HepG2 (cell line): ENCODE data around the gene STK36. TPM values are rescaled to one million over a fixed set of nuclear protein-coding genes. Genes with fewer than 3 reads are reported as not detected.

Source experiments
- AHDC1 ChIP-seq: sonication (generic); formaldehyde crosslinking; IDR thresholded peaks from 2 replicates; pipeline ENCODE4 v1.5.1; 2020; ENCODE audit warnings: mild to moderate bottlenecking, missing genetic modification reagents, borderline replicate concordance
- DNMT1 ChIP-seq: sonication (generic); formaldehyde crosslinking; IDR thresholded peaks from 2 replicates; pipeline ENCODE4 v1.5.1; 2020; ENCODE audit warnings: mild to moderate bottlenecking, missing genetic modification reagents
- MIER3 ChIP-seq: IDR thresholded peaks from 2 replicates; pipeline ENCODE4 v1.6.1; 2016; ENCODE audit warnings: missing compliant biosample characterization, borderline replicate concordance
- MTF2 ChIP-seq: sonication (generic); formaldehyde crosslinking; IDR thresholded peaks from 2 replicates; pipeline ENCODE4 v1.5.0; 2020; ENCODE audit warnings: missing genetic modification reagents, borderline replicate concordance
- PHF21A ChIP-seq: sonication (generic); formaldehyde crosslinking; IDR thresholded peaks from 2 replicates; pipeline ENCODE4 v1.5.0; 2020; ENCODE audit warnings: mild to moderate bottlenecking, missing genetic modification reagents
- POLR2A ChIP-seq, 2 experiments: IDR thresholded peaks; 2 replicates each; pipeline ENCODE4 v1.6.1; 2011; ENCODE audit warnings: low read depth in 2 of 2, low read length in 2 of 2, mild to moderate bottlenecking in 1 of 2, moderate library complexity in 1 of 2; ENCODE audit not compliant: insufficient read depth in 1 of 2
- SATB2 ChIP-seq: sonication (generic); formaldehyde crosslinking; IDR thresholded peaks from 2 replicates; pipeline ENCODE4 v1.5.0; 2020; ENCODE audit warnings: missing genetic modification reagents
- SMAD3 ChIP-seq: sonication (generic); formaldehyde crosslinking; IDR thresholded peaks from 2 replicates; pipeline ENCODE4 v1.4.0; 2020; ENCODE audit warnings: missing genetic modification reagents
- TRIM24 ChIP-seq: sonication (generic); formaldehyde crosslinking; IDR thresholded peaks from 2 replicates; pipeline ENCODE4 v1.8.0; 2022; ENCODE audit warnings: mild to moderate bottlenecking, missing genetic modification reagents
- ZNF543 ChIP-seq: sonication (generic); formaldehyde crosslinking; IDR thresholded peaks from 2 replicates; pipeline ENCODE4 v1.4.0; 2020; ENCODE audit warnings: mild to moderate bottlenecking, missing genetic modification reagents
- ZNF891 ChIP-seq: sonication (generic); formaldehyde crosslinking; IDR thresholded peaks from 2 replicates; pipeline ENCODE4 v1.5.0; 2020; ENCODE audit warnings: mild to moderate bottlenecking, missing genetic modification reagents
- polyA plus RNA-seq, 8 experiments: library from polyadenylated mRNA; depleted of rRNA in 3 of 8; stranded (reverse) in 7 of 8; unstranded in 1 of 8; fragments of >200 nt; fragmentation: Illumina TruSeq in 4 of 8; extraction: Trizol in 4 of 8; gene quantifications; 2 replicates each; pipeline versions ENCODE4 v1.2.1 to v1.2.3, GENCODE V29; 2011 to 2016; ENCODE audit warnings: low read depth in 4 of 8, missing spikeins in 1 of 8, mixed read lengths in 1 of 8; ENCODE audit not compliant: insufficient read depth in 1 of 8
- total RNA-seq, 5 experiments: library from RNA; depleted of rRNA; stranded (reverse); fragments of >200 nt; fragmentation: Illumina TruSeq; extraction: Trizol; gene quantifications; 2 replicates each; pipeline ENCODE4 v1.2.3, GENCODE V29; 2016; ENCODE audit warnings: low read depth in 1 of 5
- TF ChIP-seq, protein P1 (sequence below): sonication (generic); formaldehyde crosslinking; IDR thresholded peaks from 2 replicates; pipeline ENCODE4 v1.8.1; 2023; ENCODE audit warnings: missing genetic modification reagents, inconsistent platforms, borderline replicate concordance
- TF ChIP-seq, protein P2 (sequence below): sonication (generic); formaldehyde crosslinking; IDR thresholded peaks from 2 replicates; pipeline ENCODE4 v1.4.0; 2020; ENCODE audit warnings: missing genetic modification reagents
- TF ChIP-seq, protein P3 (sequence below): sonication (generic); formaldehyde crosslinking; IDR thresholded peaks from 2 replicates; pipeline ENCODE4 v1.4.0; 2020; ENCODE audit warnings: low read depth, mild to moderate bottlenecking, missing genetic modification reagents
- TF ChIP-seq, protein P4 (sequence below): sonication (generic); formaldehyde crosslinking; IDR thresholded peaks from 2 replicates; pipeline ENCODE4 v1.5.0; 2020; ENCODE audit warnings: mild to moderate bottlenecking, missing genetic modification reagents
- TF ChIP-seq, protein P5 (sequence below): IDR thresholded peaks from 2 replicates; pipeline ENCODE4 v1.6.1; 2016; ENCODE audit warnings: low read depth

STK36 gene
- total and polyA plus RNA-seq, 2 of the 13 experiments (the other 11 are each of a cell fraction or from before 2014, with no cell fraction given), result 45.9 to 83.5 TPM

- no peak for TF ChIP-seq MIER3 (CRISPR knock-in tag)
- TF ChIP-seq, protein P1, sequence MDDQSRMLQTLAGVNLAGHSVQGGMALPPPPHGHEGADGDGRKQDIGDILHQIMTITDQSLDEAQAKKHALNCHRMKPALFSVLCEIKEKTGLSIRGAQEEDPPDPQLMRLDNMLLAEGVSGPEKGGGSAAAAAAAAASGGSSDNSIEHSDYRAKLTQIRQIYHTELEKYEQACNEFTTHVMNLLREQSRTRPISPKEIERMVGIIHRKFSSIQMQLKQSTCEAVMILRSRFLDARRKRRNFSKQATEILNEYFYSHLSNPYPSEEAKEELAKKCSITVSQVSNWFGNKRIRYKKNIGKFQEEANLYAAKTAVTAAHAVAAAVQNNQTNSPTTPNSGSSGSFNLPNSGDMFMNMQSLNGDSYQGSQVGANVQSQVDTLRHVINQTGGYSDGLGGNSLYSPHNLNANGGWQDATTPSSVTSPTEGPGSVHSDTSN (CRISPR knock-in tag), result no peak
- TF ChIP-seq, protein P2, sequence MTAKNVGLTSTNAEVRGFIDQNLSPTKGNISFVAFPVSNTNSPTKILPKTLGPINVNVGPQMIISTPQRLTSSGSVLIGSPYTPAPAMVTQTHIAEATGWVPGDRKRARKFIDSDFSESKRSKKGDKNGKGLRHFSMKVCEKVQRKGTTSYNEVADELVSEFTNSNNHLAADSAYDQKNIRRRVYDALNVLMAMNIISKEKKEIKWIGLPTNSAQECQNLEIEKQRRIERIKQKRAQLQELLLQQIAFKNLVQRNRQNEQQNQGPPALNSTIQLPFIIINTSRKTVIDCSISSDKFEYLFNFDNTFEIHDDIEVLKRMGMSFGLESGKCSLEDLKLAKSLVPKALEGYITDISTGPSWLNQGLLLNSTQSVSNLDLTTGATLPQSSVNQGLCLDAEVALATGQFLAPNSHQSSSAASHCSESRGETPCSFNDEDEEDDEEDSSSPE (CRISPR knock-in tag), result no peak
- TF ChIP-seq, protein P3, sequence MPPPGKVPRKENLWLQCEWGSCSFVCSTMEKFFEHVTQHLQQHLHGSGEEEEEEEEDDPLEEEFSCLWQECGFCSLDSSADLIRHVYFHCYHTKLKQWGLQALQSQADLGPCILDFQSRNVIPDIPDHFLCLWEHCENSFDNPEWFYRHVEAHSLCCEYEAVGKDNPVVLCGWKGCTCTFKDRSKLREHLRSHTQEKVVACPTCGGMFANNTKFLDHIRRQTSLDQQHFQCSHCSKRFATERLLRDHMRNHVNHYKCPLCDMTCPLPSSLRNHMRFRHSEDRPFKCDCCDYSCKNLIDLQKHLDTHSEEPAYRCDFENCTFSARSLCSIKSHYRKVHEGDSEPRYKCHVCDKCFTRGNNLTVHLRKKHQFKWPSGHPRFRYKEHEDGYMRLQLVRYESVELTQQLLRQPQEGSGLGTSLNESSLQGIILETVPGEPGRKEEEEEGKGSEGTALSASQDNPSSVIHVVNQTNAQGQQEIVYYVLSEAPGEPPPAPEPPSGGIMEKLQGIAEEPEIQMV (CRISPR knock-in tag), result no peak
- TF ChIP-seq DNMT1 (CRISPR knock-in tag), result no peak
- TF ChIP-seq SATB2 (CRISPR knock-in tag), result 0 out of 2 replicates have a peak, but pooled peaks have one; percentile 35
- TF ChIP-seq SMAD3, result no peak
- TF ChIP-seq, protein P4, sequence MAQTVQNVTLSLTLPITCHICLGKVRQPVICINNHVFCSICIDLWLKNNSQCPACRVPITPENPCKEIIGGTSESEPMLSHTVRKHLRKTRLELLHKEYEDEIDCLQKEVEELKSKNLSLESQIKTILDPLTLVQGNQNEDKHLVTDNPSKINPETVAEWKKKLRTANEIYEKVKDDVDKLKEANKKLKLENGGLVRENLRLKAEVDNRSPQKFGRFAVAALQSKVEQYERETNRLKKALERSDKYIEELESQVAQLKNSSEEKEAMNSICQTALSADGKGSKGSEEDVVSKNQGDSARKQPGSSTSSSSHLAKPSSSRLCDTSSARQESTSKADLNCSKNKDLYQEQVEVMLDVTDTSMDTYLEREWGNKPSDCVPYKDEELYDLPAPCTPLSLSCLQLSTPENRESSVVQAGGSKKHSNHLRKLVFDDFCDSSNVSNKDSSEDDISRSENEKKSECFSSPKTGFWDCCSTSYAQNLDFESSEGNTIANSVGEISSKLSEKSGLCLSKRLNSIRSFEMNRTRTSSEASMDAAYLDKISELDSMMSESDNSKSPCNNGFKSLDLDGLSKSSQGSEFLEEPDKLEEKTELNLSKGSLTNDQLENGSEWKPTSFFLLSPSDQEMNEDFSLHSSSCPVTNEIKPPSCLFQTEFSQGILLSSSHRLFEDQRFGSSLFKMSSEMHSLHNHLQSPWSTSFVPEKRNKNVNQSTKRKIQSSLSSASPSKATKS, result peak; percentile 28; the same call in 1 of the 2 replicates
- no peak for TF ChIP-seq ZNF891
- no peak for TF ChIP-seq POLR2A (IDR thresholded peaks at IDR 0.05; ENCODE audit: insufficient read depth in 1 of 2, low read depth in 2 of 2, low read length in 2 of 2)
- TF ChIP-seq TRIM24, result peak; percentile 16; the same call in 1 of the 2 replicates
- TF ChIP-seq, protein P5, sequence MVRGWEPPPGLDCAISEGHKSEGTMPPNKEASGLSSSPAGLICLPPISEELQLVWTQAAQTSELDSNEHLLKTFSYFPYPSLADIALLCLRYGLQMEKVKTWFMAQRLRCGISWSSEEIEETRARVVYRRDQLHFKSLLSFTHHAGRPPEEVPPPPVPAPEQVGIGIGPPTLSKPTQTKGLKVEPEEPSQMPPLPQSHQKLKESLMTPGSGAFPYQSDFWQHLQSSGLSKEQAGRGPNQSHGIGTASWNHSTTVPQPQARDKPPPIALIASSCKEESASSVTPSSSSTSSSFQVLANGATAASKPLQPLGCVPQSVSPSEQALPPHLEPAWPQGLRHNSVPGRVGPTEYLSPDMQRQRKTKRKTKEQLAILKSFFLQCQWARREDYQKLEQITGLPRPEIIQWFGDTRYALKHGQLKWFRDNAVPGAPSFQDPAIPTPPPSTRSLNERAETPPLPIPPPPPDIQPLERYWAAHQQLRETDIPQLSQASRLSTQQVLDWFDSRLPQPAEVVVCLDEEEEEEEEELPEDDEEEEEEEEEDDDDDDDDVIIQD (CRISPR knock-in tag), result no peak
- TF ChIP-seq AHDC1 (CRISPR knock-in tag), result no peak
- TF ChIP-seq ZNF543 (CRISPR knock-in tag), result no peak
- 0 out of 2 replicates have a peak, but pooled peaks have one; percentile 5 for TF ChIP-seq PHF21A (CRISPR knock-in tag)
- 0 out of 2 replicates have a peak, but pooled peaks have one; percentile 19 for TF ChIP-seq MTF2
Measured at GRCh38 chr2:218710334-218710686, 38.4 kb downstream of the STK36 start (continued).
